GM12891 (cell line): ENCODE results near the gene SLC29A2.

Source experiments
- PAX5 ChIP-seq: IDR thresholded peaks from 2 replicates; pipeline ENCODE4 v1.6.1; 2011; ENCODE audit warnings: low read length, moderate library complexity, mild to moderate bottlenecking; ENCODE audit not compliant: insufficient read depth, severe bottlenecking
- POLR2A ChIP-seq: IDR thresholded peaks from 2 replicates; pipeline ENCODE4 v1.6.1; 2011; ENCODE audit warnings: low read depth, low read length, control low read depth
- POLR2AphosphoS5 ChIP-seq: IDR thresholded peaks from 2 replicates; pipeline ENCODE4 v1.6.1; 2011; ENCODE audit warnings: low read depth, low read length, control low read depth
- POU2F2 ChIP-seq: IDR thresholded peaks from 2 replicates; pipeline ENCODE4 v1.6.1; 2011; ENCODE audit warnings: low read depth, mild to moderate bottlenecking, control low read depth, low read length, moderate library complexity
- SPI1 ChIP-seq: IDR thresholded peaks from 2 replicates; pipeline ENCODE4 v1.6.1; 2011; ENCODE audit warnings: low read depth, low read length, control low read depth
- TAF1 ChIP-seq: IDR thresholded peaks from 2 replicates; pipeline ENCODE4 v1.6.1; 2011; ENCODE audit warnings: low read depth, low read length, control low read depth

- no peak for TF ChIP-seq POLR2A
- TF ChIP-seq POLR2AphosphoS5: no peak
- no peak for TF ChIP-seq PAX5
- TF ChIP-seq TAF1: no peak
- no peak for TF ChIP-seq POU2F2
- TF ChIP-seq SPI1: no peak
Observed at GRCh38 chr11:66339162-66339675, 32.3 kb downstream of the SLC29A2 start.
